Smooth muscle cell (in vitro differentiated cells): ENCODE results near the gene MUC3A. TPM values are rescaled to one million over a fixed set of nuclear protein-coding genes. Genes with fewer than 3 reads are reported as not detected.

ENCODE experiments used
- DNase-seq: peaks from one replicate; lab custom pipeline; 2025; ENCODE audit not compliant: unreplicated experiment; lab: John Stamatoyannopoulos, UW
- H2AFZ ChIP-seq: fragments of 200-600 bp; sonication (generic); 2 replicates; pipeline ENCODE4 v1.6.0; 2016; ENCODE audit warnings: antibody characterized with exemption, low read depth, mild to moderate bottlenecking
- H3F3A ChIP-seq: fragments of 200-600 bp; sonication (generic); 2 replicates; pipeline ENCODE4 v1.6.0; 2017; ENCODE audit warnings: antibody characterized with exemption, low read depth
- H3K27ac ChIP-seq: fragments of 200-600 bp; sonication (generic); 2 replicates; pipeline ENCODE4 v1.5.1; 2016; ENCODE audit warnings: low read depth, mild to moderate bottlenecking
- H3K27me3 ChIP-seq: fragments of 200-600 bp; sonication (generic); 2 replicates; pipeline ENCODE4 v1.6.1; 2016; ENCODE audit warnings: low read depth, mild to moderate bottlenecking
- H3K36me3 ChIP-seq: fragments of 200-600 bp; sonication (generic); 2 replicates; pipeline ENCODE4 v1.5.1; 2016; ENCODE audit warnings: low read depth
- H3K4me1 ChIP-seq: fragments of 200-600 bp; sonication (generic); 2 replicates; pipeline ENCODE4 v1.5.1; 2016; ENCODE audit warnings: low read depth
- H3K4me2 ChIP-seq: fragments of 200-600 bp; sonication (generic); 2 replicates; pipeline ENCODE4 v1.6.0; 2016; ENCODE audit warnings: mild to moderate bottlenecking
- H3K4me3 ChIP-seq: fragments of 200-600 bp; sonication (generic); 2 replicates; pipeline ENCODE4 v1.5.1; 2016; ENCODE audit warnings: mild to moderate bottlenecking
- H3K79me2 ChIP-seq: fragments of 200-600 bp; sonication (generic); 2 replicates; pipeline ENCODE4 v1.6.0; 2016; ENCODE audit warnings: low read depth, mild to moderate bottlenecking
- H3K9ac ChIP-seq: fragments of 200-600 bp; sonication (generic); 2 replicates; pipeline ENCODE4 v1.6.0; 2016; ENCODE audit warnings: low read depth
- H3K9me3 ChIP-seq: fragments of 200-600 bp; sonication (generic); replicated peaks from 2 replicates; pipeline ENCODE4 v1.5.1; 2016; ENCODE audit warnings: low read depth
- H4K20me1 ChIP-seq: fragments of 200-600 bp; sonication (generic); 2 replicates; pipeline ENCODE4 v1.6.0; 2016; ENCODE audit warnings: low read depth
- CTCF ChIP-seq: fragments of 200-600 bp; sonication (generic); IDR thresholded peaks from 2 replicates; pipeline ENCODE4 v1.5.1; 2017; ENCODE audit warnings: borderline replicate concordance, mild to moderate bottlenecking, antibody characterized with exemption; ENCODE audit not compliant: insufficient read depth, poor library complexity, severe bottlenecking
- WGBS: methylation state at CpG from one replicate; pipeline ENCODE4 v1.1.7; 2016; ENCODE audit warnings: low lambda C conversion rate; 5-methylcytosine and 5-hydroxymethylcytosine counted together
- polyA plus RNA-seq: library from polyadenylated mRNA; unstranded; fragments of >200 nt; fragmentation: Nextera tagmentation; extraction: Ambion mirVana; gene quantifications from 2 replicates; pipeline ENCODE4 v1.2.1, GENCODE V29; 2016
- total RNA-seq: library from RNA; depleted of rRNA; stranded (reverse); fragments of >200 nt; gene quantifications from 2 replicates; pipeline ENCODE4 v1.2.3, GENCODE V29; 2014

MUC3A gene
- total and polyA plus RNA-seq, 2 experiments from 2014 or later, result not detected

GRCh38 chr7:100968031-100968430, 18.7 kb downstream of the MUC3A start:
- H3K9ac ChIP-seq, result no peak overlapping the region
- H3F3A ChIP-seq, result no peaks in the 10 kb centered on the region
- H3K4me3 ChIP-seq, result no peak overlapping the region
- H3K79me2 ChIP-seq, result no peaks in the 10 kb centered on the region
- H3K4me2 ChIP-seq, result no peak overlapping the region
- no peaks in the 10 kb centered on the region for H3K36me3 ChIP-seq
- 36% methylated on average over 6 of the region's 6 CpGs for WGBS
- H3K4me1 ChIP-seq, result peaks cover 6% of the 10 kb centered on the region
- no peaks in the 10 kb centered on the region for H4K20me1 ChIP-seq
- peaks cover 59% of the 10 kb centered on the region for H3K27me3 ChIP-seq
- no peak for DNase-seq
- no peak for TF ChIP-seq CTCF
- no peak overlapping the region for H2AFZ ChIP-seq
- H3K9me3 ChIP-seq, result no peaks in the 10 kb centered on the region
- no peak overlapping the region for H3K27ac ChIP-seq

DNA sequence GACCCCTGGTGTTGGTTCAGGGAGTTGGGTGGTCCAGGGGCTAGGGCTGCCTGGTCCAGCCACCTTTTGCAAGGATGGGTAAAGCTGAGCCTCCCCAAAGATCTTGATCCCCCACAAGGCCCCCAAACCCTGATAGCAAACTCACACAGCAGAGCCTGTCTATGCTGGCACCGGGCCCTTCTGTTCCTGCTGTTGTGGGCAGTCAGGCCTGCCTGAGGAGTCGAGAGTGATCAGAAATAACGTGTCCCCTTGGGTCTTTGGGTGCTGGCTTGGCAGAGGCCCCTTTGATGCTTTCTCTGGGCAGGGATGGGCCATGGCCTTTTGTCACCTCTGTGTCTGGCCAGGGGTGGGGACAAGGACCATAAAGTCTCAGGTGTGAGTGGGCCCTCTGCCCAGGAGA, 19.3 kb downstream of the MUC3A start:
- H2AFZ ChIP-seq, result no peak overlapping the region
- no peaks in the 10 kb centered on the region for H4K20me1 ChIP-seq
- peaks cover 6% of the 10 kb centered on the region for H3K4me1 ChIP-seq
- no peaks in the 10 kb centered on the region for H3K79me2 ChIP-seq
- H3K36me3 ChIP-seq, result no peaks in the 10 kb centered on the region
- no peak for TF ChIP-seq CTCF
- WGBS, result 64% methylated on average over 3 of the region's 3 CpGs
- DNase-seq, result no peak
- no peak overlapping the region for H3K4me2 ChIP-seq
- no peaks in the 10 kb centered on the region for H3F3A ChIP-seq
- no peaks in the 10 kb centered on the region for H3K9me3 ChIP-seq
- peaks cover 53% of the 10 kb centered on the region for H3K27me3 ChIP-seq
- no peak overlapping the region for H3K9ac ChIP-seq
- H3K4me3 ChIP-seq, result no peak overlapping the region
- H3K27ac ChIP-seq, result no peak overlapping the region

DNA sequence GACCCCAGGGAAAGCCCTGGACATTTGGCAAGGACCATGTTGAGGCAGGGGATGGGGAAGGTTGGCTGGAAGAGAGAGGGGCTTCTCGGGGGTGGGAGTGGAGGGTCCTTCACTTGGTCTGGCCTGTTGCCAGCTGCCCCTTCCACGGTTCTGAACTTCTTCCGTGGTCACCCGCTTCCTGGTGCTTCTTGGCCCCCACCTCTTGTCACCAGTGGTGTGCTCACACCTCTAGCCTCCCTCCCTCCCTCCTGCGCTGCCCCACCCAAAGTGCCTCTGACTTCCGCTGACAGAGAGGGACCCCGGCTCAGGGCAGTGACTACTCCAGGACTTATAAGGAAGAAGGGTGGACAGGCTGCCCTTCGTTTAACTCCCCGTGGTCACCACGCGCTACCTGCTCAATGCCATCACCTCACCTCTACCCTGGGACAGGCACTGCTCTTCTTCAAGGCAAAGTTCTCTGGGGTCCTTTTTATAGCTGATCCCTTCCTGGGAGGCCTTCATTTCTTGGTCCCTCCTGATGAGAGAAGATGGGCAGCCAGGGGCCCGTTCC, 19.8 kb downstream of the MUC3A start, which contains the start of gene MUC12:
Gene MUC12 (plus strand): TSS at position 500 of the 550 bp plus-strand sequence. CDS start 58 bp downstream, outside the sequence.
- no peak for TF ChIP-seq CTCF
- DNase-seq, result no peak
- H3K27me3 ChIP-seq, result peaks cover 48% of the 10 kb centered on the region
- no peak within 1 kb of the TSS for H3K4me2 ChIP-seq
- H3K4me3 ChIP-seq, result no peak within 1 kb of the TSS
- no peak within 1 kb of the TSS for H3K9ac ChIP-seq
- no peaks in the 10 kb centered on the region for H4K20me1 ChIP-seq
- H3F3A ChIP-seq, result no peaks in the 10 kb centered on the region
- peaks cover 6% of the 10 kb centered on the region for H3K4me1 ChIP-seq
- WGBS, result 63% methylated on average over 12 of the region's 12 CpGs
- H3K9me3 ChIP-seq, result no peaks in the 10 kb centered on the region
- H3K79me2 ChIP-seq, result no peaks in the 10 kb centered on the region
- no peak within 1 kb of the TSS for H3K27ac ChIP-seq
- H3K36me3 ChIP-seq, result no peaks in the 10 kb centered on the region
- no peak within 1 kb of the TSS for H2AFZ ChIP-seq
